Type B pancreatic cell (in vitro differentiated cells): ENCODE data around the gene CAPN14. TPM values are rescaled to one million over a fixed set of nuclear protein-coding genes. Genes with fewer than 3 reads are reported as not detected.

Experiments
- DNase-seq: peaks from one replicate; pipeline ENCODE4 v3.0.0; 2021; ENCODE audit warnings: mixed read lengths; ENCODE audit not compliant: unreplicated experiment; ENCODE audit errors: extremely low spot score
- H3K27ac Mint-ChIP-seq: 2 replicates; pipeline ENCODE4 v1.8.0; 2021; ENCODE audit warnings: mild to moderate bottlenecking, mixed read lengths
- H3K27me3 Mint-ChIP-seq: 2 replicates; pipeline ENCODE4 v1.8.0; 2021; ENCODE audit warnings: mixed read lengths
- H3K36me3 Mint-ChIP-seq: 2 replicates; pipeline ENCODE4 v1.8.0; 2021; ENCODE audit warnings: mixed read lengths
- H3K4me1 Mint-ChIP-seq: one replicate; pipeline ENCODE4 v1.8.0; 2021; ENCODE audit warnings: mixed read lengths; ENCODE audit not compliant: unreplicated experiment
- H3K4me3 Mint-ChIP-seq: 2 replicates; pipeline ENCODE4 v1.8.0; 2021; ENCODE audit warnings: mild to moderate bottlenecking, mixed read lengths
- H3K9me3 Mint-ChIP-seq: 2 replicates; pipeline ENCODE4 v1.8.0; 2021; ENCODE audit warnings: mixed read lengths
- CTCF ChIP-seq: fragments of 200-600 bp; sonication (generic); conservative IDR thresholded peaks from 2 replicates; pipeline ENCODE4 v1.5.0; 2021; ENCODE audit warnings: antibody characterized with exemption, mild to moderate bottlenecking
- total RNA-seq: library from RNA; stranded (reverse); gene quantifications from 2 replicates; pipeline ENCODE4 v1.2.1, GENCODE V29; 2021; ENCODE audit warnings: low replicate concordance

The CAPN14 gene
- total RNA-seq, 1 donor from 2014 or later = 0.39 TPM

GRCh38 chr2:31237348-31238017 is 20.2 kb upstream of the CAPN14 start:
- DNase-seq = peak; percentile 11
- Mint-ChIP-seq H3K36me3 (peaks cover 4% of the 10 kb centered on the region), H3K4me3 (no peak overlapping the region), H3K9me3 (no peaks in the 10 kb centered on the region), H3K4me1 (peaks cover 24% of the 10 kb centered on the region), H3K27me3 (no peaks in the 10 kb centered on the region), H3K27ac (no peak overlapping the region)
- TF ChIP-seq CTCF = no peak

GRCh38 chr2:31236433-31237205 is 19.3 kb upstream of the CAPN14 start:
- peak; percentile 40 for DNase-seq
- Mint-ChIP-seq H3K27me3 (no peaks in the 10 kb centered on the region), H3K9me3 (no peaks in the 10 kb centered on the region), H3K4me3 (peak overlapping the region; percentile 52), H3K4me1 (peaks cover 24% of the 10 kb centered on the region), H3K27ac (no peak overlapping the region), H3K36me3 (peaks cover 4% of the 10 kb centered on the region)
- TF ChIP-seq CTCF = no peak

- TF ChIP-seq CTCF = no peak
Measured at GRCh38 chr2:31235504-31235902, 18.2 kb upstream of the CAPN14 start.

GRCh38 chr2:31234683-31235503 is 17.6 kb upstream of the CAPN14 start:
- TF ChIP-seq CTCF = no peak
- peak; percentile 61 for DNase-seq
- Mint-ChIP-seq H3K27ac (no peak overlapping the region), H3K27me3 (peaks cover 13% of the 10 kb centered on the region), H3K4me1 (peaks cover 16% of the 10 kb centered on the region), H3K9me3 (no peaks in the 10 kb centered on the region), H3K4me3 (peak overlapping the region; percentile 85), H3K36me3 (peaks cover 4% of the 10 kb centered on the region)

More at GRCh38 chr2:31235504-31235902, 18.2 kb upstream of the CAPN14 start:
- H3K4me1 Mint-ChIP-seq = peaks cover 22% of the 10 kb centered on the region
- peak overlapping the region; percentile 85 for H3K4me3 Mint-ChIP-seq
- H3K36me3 Mint-ChIP-seq = peaks cover 4% of the 10 kb centered on the region
- DNase-seq = no peak
- H3K27me3 Mint-ChIP-seq = peaks cover 7% of the 10 kb centered on the region
- no peak overlapping the region for H3K27ac Mint-ChIP-seq
- no peaks in the 10 kb centered on the region for H3K9me3 Mint-ChIP-seq

GRCh38 chr2:31233741-31234682 is 16.7 kb upstream of the CAPN14 start, which contains the start of gene EHD3:
Gene EHD3, plus strand, starts transcription at chr2:31234152. Its CDS starts 470 bp downstream, at chr2:31234622.
- no peaks in the 10 kb centered on the region for H3K9me3 Mint-ChIP-seq
- peaks cover 4% of the 10 kb centered on the region for H3K36me3 Mint-ChIP-seq
- peak; percentile 83 for TF ChIP-seq CTCF
- peaks cover 16% of the 10 kb centered on the region for H3K27me3 Mint-ChIP-seq
- DNase-seq = peak; percentile 95
- H3K27ac Mint-ChIP-seq = no peak within 1 kb of the TSS
- H3K4me1 Mint-ChIP-seq = peaks cover 16% of the 10 kb centered on the region
- H3K4me3 Mint-ChIP-seq = peak within 1 kb of the TSS; percentile 85
